ENCODE measurements around the gene IZUMO1R. TPM values are rescaled to one million over a fixed set of nuclear protein-coding genes. Genes with fewer than 3 reads are reported as not detected.
"Not testable (repeated sequence)": the region's sequence is repeated elsewhere in the genome, so short reads cannot be mapped to it uniquely, and the experiment has no call there.

Gene IZUMO1R
- not detected for total RNA-seq

- ATAC-seq: no peak
- no peak for DNase-seq (ENCODE audit: low spot score)
These were observed at the start of gene IZUMO1R for GRCh38 chr11:94303966-94304958. TSS of gene IZUMO1R (plus strand) at chr11:94304580. CDS start at chr11:94305637, 1,057 bp downstream.

GRCh38 chr11:94271885-94272372 lies 32.5 kb upstream of the IZUMO1R start:
- DNase-seq (ENCODE audit: low spot score) (no peak), ATAC-seq (no peak)

- no peak for DNase-seq (ENCODE audit: low spot score)
- ATAC-seq: no peak
These were observed 31.6 kb upstream of the IZUMO1R start for GRCh38 chr11:94272738-94273313.

GRCh38 chr11:94275961-94276360 lies 28.4 kb upstream of the IZUMO1R start:
- ATAC-seq: no peak
- no peak for DNase-seq (ENCODE audit: low spot score)

GRCh38 chr11:94276943-94277342 lies 27.4 kb upstream of the IZUMO1R start:
- ATAC-seq (no peak), DNase-seq (ENCODE audit: low spot score) (no peak)

- DNase-seq (ENCODE audit: low spot score); ATAC-seq: not testable (repeated sequence)
These were observed 26.2 kb upstream of the IZUMO1R start for GRCh38 chr11:94278207-94278606.

GRCh38 chr11:94279996-94280395 lies 24.4 kb upstream of the IZUMO1R start:
- ATAC-seq (no peak), DNase-seq (ENCODE audit: low spot score) (no peak)

- ATAC-seq (no peak), DNase-seq (ENCODE audit: low spot score) (no peak)
These were observed 23.1 kb upstream of the IZUMO1R start for GRCh38 chr11:94281324-94281723.

GRCh38 chr11:94283678-94284077 lies 20.7 kb upstream of the IZUMO1R start:
- ATAC-seq (peak; percentile 52), DNase-seq (ENCODE audit: low spot score) (no peak)

GRCh38 chr11:94295534-94295933 lies 8.8 kb upstream of the IZUMO1R start:
- no peak for ATAC-seq
- DNase-seq (ENCODE audit: low spot score): no peak

- ATAC-seq (no peak), DNase-seq (ENCODE audit: low spot score) (no peak)
These were observed 6.3 kb upstream of the IZUMO1R start for GRCh38 chr11:94297985-94298576.

GRCh38 chr11:94302776-94303175 lies 1.6 kb upstream of the IZUMO1R start:
- DNase-seq (ENCODE audit: low spot score) (no peak), ATAC-seq (no peak)

- ATAC-seq: no peak
- DNase-seq (ENCODE audit: low spot score): no peak
These were observed 766 bp downstream of the IZUMO1R start for GRCh38 chr11:94305146-94305545.

GRCh38 chr11:94307101-94307791 lies 2.9 kb downstream of the IZUMO1R start:
- DNase-seq (ENCODE audit: low spot score) (no peak), ATAC-seq (no peak)

GRCh38 chr11:94308024-94308423 lies 3.6 kb downstream of the IZUMO1R start:
- ATAC-seq: no peak
- no peak for DNase-seq (ENCODE audit: low spot score)

GRCh38 chr11:94309757-94310156 lies 5.4 kb downstream of the IZUMO1R start:
- ATAC-seq (no peak), DNase-seq (ENCODE audit: low spot score) (no peak)

- DNase-seq (ENCODE audit: low spot score): no peak
- ATAC-seq: no peak
These were observed 6.0 kb downstream of the IZUMO1R start for GRCh38 chr11:94310191-94310875.

- DNase-seq (ENCODE audit: low spot score): no peak
- no peak for ATAC-seq
These were observed 8.0 kb downstream of the IZUMO1R start for GRCh38 chr11:94312339-94312738.

GRCh38 chr11:94314064-94314463 lies 9.7 kb downstream of the IZUMO1R start:
- no peak for ATAC-seq
- DNase-seq (ENCODE audit: low spot score): no peak

GRCh38 chr11:94315664-94316063 lies 11.3 kb downstream of the IZUMO1R start:
- ATAC-seq: no peak
- no peak for DNase-seq (ENCODE audit: low spot score)

Measured in left lobe of liver (tissue), 2 donors.